ACHN (cell line): ENCODE results near the gene PRAMEF6.
"Not testable (repeated sequence)": the region's sequence is repeated elsewhere in the genome, so short reads cannot be mapped to it uniquely, and the experiment has no call there.

Experiments
- DNase-seq: peaks from one replicate; pipeline ENCODE4 v3.0.0-alpha.2; 2015
- in situ Hi-C: cut with HindIII; loops from 2 replicates; pipeline ENCODE4 v1.10.0; 2017; ENCODE audit warnings: low sequenced_read_pairs, low pct_ligation_motif_present, low pct_unique_long_range_greater_than_20kb

Gene PRAMEF6

GRCh38 chr1:12947480-12947879 is at the start of gene PRAMEF6:
TSS of gene PRAMEF6 (minus strand) at chr1:12947580. CDS start at chr1:12942518, 5,062 bp downstream.
- DNase-seq, in situ Hi-C loops: not testable (repeated sequence)

- DNase-seq, in situ Hi-C loops: not testable (repeated sequence)
These were observed 23.0 kb downstream of the PRAMEF6 start for GRCh38 chr1:12924368-12924767.

- in situ Hi-C loops, DNase-seq: not testable (repeated sequence)
These were observed 25.6 kb downstream of the PRAMEF6 start for GRCh38 chr1:12921749-12922148.

GRCh38 chr1:12916310-12916709 is 31.1 kb downstream of the PRAMEF6 start, which contains the start of gene PRAMEF7:
TSS of gene PRAMEF7 (plus strand) at chr1:12916610. CDS start at chr1:12917693, 1,083 bp downstream.
- DNase-seq, in situ Hi-C loops: not testable (repeated sequence)

- in situ Hi-C loops, DNase-seq: not testable (repeated sequence)
These were observed 43.4 kb downstream of the PRAMEF6 start for GRCh38 chr1:12903793-12904572.

GRCh38 chr1:12899186-12899585 is 48.2 kb downstream of the PRAMEF6 start:
- DNase-seq, in situ Hi-C loops: not testable (repeated sequence)

- in situ Hi-C loops, DNase-seq: not testable (repeated sequence)
These were observed 49.2 kb downstream of the PRAMEF6 start, which contains the start of gene PRAMEF10 for GRCh38 chr1:12898170-12898569. TSS of gene PRAMEF10 (minus strand) at chr1:12898270. CDS start at chr1:12895847, 2,423 bp downstream.
